B cell (primary cell): Measurements from ENCODE around the gene KCNQ2.

Experiments used
- EZH2 ChIP-seq: IDR thresholded peaks from 2 replicates; pipeline ENCODE4 v1.6.1; 2012; ENCODE audit warnings: borderline replicate concordance, low read depth, mild to moderate bottlenecking, moderate library complexity, low read length; ENCODE audit not compliant: insufficient read depth, poor library complexity, severe bottlenecking
- TF ChIP-seq, protein P1 (sequence below): fragments of 200-600 bp; IDR thresholded peaks from one replicate; pipeline ENCODE4 v1.8.0; 2022; ENCODE audit warnings: antibody characterized with exemption, mild to moderate bottlenecking

DNA sequence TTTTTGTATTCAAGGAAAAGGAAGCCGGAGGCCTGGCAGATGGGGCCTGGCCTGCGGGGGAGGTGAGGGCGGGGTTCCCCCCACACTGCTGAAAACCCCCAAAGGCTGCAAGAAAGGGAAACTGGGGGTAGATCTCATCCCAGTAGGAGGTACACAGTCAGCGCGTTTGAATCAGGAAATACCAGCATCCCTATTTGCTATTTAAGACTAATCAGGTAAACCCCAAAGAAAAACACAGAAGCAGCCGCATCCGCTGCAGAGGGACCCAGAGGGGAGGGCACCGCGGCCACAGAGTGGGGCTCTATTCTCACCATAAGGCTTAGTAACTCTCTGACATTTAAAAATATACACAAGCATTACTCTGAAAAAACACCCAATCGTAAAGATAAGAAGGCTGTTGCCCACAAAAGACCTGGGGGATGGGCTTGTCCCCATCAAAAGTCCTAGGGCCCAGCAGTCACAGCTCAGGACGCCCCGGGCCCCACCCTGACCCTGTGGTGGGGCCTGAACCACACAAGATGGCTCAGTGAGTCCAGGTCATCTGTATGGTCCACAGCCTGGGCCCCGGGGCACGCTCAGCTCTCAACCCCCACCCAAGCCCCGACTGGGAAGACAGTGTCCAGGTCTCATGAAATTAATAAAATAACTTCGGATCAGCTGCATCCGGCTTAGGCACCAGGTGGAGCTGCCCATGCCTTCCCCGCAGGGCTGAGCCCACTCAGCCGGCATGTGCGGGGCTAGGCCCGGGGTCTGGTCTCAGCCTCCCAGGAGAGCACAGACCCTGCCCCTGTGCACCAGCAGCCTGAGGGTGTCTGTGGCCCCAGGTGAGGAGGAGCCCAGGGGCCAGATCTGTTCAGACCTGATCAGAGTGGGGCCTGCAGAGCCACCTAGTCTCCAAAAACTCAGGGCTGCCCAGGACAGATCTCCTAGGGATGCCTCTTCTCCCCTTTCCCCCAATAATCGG lies 31.0 kb downstream of the KCNQ2 start:
- TF ChIP-seq, protein P1, sequence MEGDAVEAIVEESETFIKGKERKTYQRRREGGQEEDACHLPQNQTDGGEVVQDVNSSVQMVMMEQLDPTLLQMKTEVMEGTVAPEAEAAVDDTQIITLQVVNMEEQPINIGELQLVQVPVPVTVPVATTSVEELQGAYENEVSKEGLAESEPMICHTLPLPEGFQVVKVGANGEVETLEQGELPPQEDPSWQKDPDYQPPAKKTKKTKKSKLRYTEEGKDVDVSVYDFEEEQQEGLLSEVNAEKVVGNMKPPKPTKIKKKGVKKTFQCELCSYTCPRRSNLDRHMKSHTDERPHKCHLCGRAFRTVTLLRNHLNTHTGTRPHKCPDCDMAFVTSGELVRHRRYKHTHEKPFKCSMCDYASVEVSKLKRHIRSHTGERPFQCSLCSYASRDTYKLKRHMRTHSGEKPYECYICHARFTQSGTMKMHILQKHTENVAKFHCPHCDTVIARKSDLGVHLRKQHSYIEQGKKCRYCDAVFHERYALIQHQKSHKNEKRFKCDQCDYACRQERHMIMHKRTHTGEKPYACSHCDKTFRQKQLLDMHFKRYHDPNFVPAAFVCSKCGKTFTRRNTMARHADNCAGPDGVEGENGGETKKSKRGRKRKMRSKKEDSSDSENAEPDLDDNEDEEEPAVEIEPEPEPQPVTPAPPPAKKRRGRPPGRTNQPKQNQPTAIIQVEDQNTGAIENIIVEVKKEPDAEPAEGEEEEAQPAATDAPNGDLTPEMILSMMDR = no peak
- no peak for TF ChIP-seq EZH2
